ENCODE data around the gene QSOX2. TPM values are rescaled to one million over a fixed set of nuclear protein-coding genes. Genes with fewer than 3 reads are reported as not detected.
A peak's percentile ranks its signal among the peaks of the same experiment; 100 is the strongest.

Gene QSOX2
- total RNA-seq, 6 donors from 2014 or later, result 6.9 to 14.8 (median 10.1) TPM

GRCh38 chr9:136251264-136252115 lies 5.9 kb upstream of the QSOX2 start:
- H3K9me3 ChIP-seq, result no peaks in the 10 kb centered on the region
- no peak for TF ChIP-seq EP300 (IDR thresholded peaks at IDR 0.05)
- no peak for TF ChIP-seq CTCF (IDR thresholded peaks at IDR 0.05)
- no peak for TF ChIP-seq POLR2AphosphoS5 (IDR thresholded peaks at IDR 0.05)
- no peak for TF ChIP-seq POLR2A (IDR thresholded peaks at IDR 0.05)
- H3K4me1 ChIP-seq, result peaks cover 0 to under 1% (median 0%) of the 10 kb centered on the region in 4 donors
- no peak overlapping the region for H3K4me3 ChIP-seq
- 85 to 91% methylated on average over 17 to 43 of the region's 50 CpGs for WGBS, 2 donors
- H3K36me3 ChIP-seq, result no peaks in the 10 kb centered on the region
- H3K27ac ChIP-seq, result no peak overlapping the region
- DNase-seq (peak in 1 of 2 donors; percentile 75), ATAC-seq (ENCODE audit: low FRiP score in 2 of 2) (no peak)
- no peaks in the 10 kb centered on the region for H3K27me3 ChIP-seq

GRCh38 chr9:136250676-136251075 lies 5.1 kb upstream of the QSOX2 start:
- DNase-seq, result peak in 1 of 2 donors; percentile 57
- TF ChIP-seq POLR2AphosphoS5 (IDR thresholded peaks at IDR 0.05), result no peak
- Histone ChIP-seq H3K27ac (no peak overlapping the region), H3K9me3 (no peaks in the 10 kb centered on the region), H3K36me3 (no peaks in the 10 kb centered on the region), H3K4me1 (peaks cover 0 to 6% (median 1%) of the 10 kb centered on the region in 4 donors), H3K4me3 (no peak overlapping the region), H3K27me3 (no peaks in the 10 kb centered on the region)
- 50 to 80% methylated on average over 5 to 9 of the region's 10 CpGs for WGBS, 2 donors
- no peak for ATAC-seq (ENCODE audit: low FRiP score in 2 of 2)

DNA sequence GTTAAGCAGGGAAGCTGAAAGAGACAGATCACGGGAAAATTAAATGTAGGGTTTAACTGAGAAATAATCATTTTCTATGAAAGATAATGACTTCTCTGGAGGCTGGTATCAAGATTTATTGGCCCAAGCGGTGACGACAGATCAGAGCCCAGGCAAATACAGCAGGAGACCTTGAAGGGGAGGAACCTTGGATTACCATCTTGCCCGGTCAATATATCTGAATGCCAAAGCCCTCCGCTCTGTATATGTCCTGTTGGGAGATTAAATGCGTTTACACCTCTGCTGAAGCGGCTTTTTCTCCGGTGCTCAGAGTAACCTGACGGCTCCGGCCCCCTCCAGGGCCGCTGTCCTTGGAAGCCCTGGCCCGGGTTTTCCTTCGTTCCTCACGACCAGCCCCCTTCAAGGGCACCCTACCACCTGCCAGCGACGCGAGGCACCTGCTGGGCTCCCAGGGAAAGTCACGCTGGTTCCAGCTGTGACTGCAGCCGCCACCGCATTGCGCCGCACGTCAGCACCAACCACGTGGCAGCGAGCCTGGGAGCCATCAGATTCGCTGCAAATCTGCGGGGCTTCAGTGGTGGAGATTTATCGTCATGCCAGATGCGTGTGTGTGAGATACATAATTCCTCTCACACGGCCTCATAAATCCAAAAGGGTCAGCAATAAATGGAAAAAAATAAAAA lies 4.4 kb upstream of the QSOX2 start:
- TF ChIP-seq EP300 (IDR thresholded peaks at IDR 0.05) (no peak), POLR2AphosphoS5 (IDR thresholded peaks at IDR 0.05) (no peak), CTCF (IDR thresholded peaks at IDR 0.05) (no peak), POLR2A (IDR thresholded peaks at IDR 0.05) (no peak)
- Histone ChIP-seq H3K27ac (no peak overlapping the region), H3K4me3 (no peak overlapping the region), H3K27me3 (no peaks in the 10 kb centered on the region), H3K4me1 (peaks cover under 1 to 9% (median 4%) of the 10 kb centered on the region in 4 donors), H3K9me3 (no peaks in the 10 kb centered on the region), H3K36me3 (no peaks in the 10 kb centered on the region)
- 66 to 70% methylated on average over 30 of the region's 30 CpGs for WGBS, 2 donors
- DNase-seq (peak in 1 of 2 donors; percentile 76), ATAC-seq (ENCODE audit: low FRiP score in 2 of 2) (no peak)

- WGBS, 2 donors, result 85% methylated on average over 18 to 30 of the region's 30 CpGs
- peak in 1 of 2 donors; percentile 79 for DNase-seq
Observed at GRCh38 chr9:136248951-136249876, 3.6 kb upstream of the QSOX2 start.

DNA sequence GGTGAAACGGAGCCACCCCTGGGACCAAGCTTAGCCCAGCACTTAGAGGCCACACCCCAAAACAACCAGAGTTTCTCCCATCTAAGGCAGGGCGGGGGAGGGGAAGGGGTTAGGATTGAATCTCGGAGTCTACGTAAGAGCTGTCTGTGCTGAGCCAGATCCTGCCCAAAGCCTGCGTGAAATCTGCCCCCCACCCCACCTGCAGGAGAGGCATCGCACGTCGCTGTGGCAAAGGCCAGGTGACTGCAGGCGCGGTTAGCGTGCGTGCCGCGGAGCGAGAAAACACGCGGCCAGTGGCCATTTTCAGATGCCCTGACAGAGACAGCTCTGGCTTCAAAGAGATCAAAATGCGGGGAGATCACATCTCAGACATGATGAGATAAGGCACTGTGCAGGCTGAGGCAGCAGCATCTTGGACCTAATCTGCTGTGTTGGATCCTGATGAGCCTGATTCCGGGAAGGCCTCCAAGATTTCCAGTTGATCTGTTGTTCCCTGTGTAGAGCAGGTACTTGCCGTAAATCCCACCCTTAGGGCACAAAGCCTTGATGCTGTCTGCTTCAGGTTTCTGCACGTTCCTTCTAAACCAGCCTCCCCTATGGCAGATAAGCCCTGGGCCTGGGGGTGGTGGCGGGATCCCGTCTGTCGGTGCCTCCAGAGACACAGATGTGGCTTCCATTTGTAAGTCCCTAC lies 2.5 kb upstream of the QSOX2 start:
- no peaks in the 10 kb centered on the region for H3K36me3 ChIP-seq
- ATAC-seq (ENCODE audit: low FRiP score in 2 of 2) (no peak), DNase-seq (peak in 1 of 2 donors; percentile 73)
- H3K9me3 ChIP-seq, result no peaks in the 10 kb centered on the region
- no peak overlapping the region for H3K27ac ChIP-seq
- WGBS, 2 donors, result 85 to 88% methylated on average over 22 to 24 of the region's 24 CpGs
- H3K27me3 ChIP-seq, result no peaks in the 10 kb centered on the region
- TF ChIP-seq EP300 (IDR thresholded peaks at IDR 0.05), result no peak
- no peak for TF ChIP-seq POLR2A (IDR thresholded peaks at IDR 0.05)
- no peak for TF ChIP-seq POLR2AphosphoS5 (IDR thresholded peaks at IDR 0.05)
- TF ChIP-seq CTCF (IDR thresholded peaks at IDR 0.05), result no peak
- H3K4me1 ChIP-seq, result peaks cover 12 to 19% (median 15%) of the 10 kb centered on the region in 4 donors
- no peak overlapping the region for H3K4me3 ChIP-seq

More at GRCh38 chr9:136248951-136249876, 3.6 kb upstream of the QSOX2 start:
- Histone ChIP-seq H3K9me3 (no peaks in the 10 kb centered on the region), H3K4me3 (no peak overlapping the region), H3K27me3 (no peaks in the 10 kb centered on the region), H3K27ac (no peak overlapping the region), H3K4me1 (peaks cover 9 to 17% (median 12%) of the 10 kb centered on the region in 4 donors), H3K36me3 (no peaks in the 10 kb centered on the region)
- TF ChIP-seq POLR2A (IDR thresholded peaks at IDR 0.05) (no peak), EP300 (IDR thresholded peaks at IDR 0.05) (no peak)
- ATAC-seq (ENCODE audit: low FRiP score in 2 of 2), result no peak

Data from upper lobe of left lung (tissue), 6 donors.